ENCODE data around the gene LLPH.

The LLPH gene

DNA sequence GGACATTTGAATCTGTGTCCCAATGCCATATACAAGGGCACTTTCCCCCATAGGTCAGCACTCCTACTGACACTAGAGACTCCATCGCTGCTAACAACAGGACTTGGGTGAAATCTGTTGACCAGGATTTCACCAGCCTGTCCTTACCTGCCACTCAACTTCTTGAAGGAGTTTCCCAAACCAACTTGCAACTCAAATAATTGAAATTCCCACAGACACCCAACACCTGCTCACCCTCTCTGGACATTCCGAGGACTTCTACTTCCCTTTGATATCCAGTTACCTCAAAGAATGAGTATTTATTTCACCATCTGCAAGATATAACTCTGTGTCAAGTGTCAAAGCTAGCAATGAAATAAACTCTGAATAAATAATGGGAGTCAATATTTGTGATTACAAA is 44.6 kb downstream of the LLPH start:
- DNase-seq = no peak

DNA sequence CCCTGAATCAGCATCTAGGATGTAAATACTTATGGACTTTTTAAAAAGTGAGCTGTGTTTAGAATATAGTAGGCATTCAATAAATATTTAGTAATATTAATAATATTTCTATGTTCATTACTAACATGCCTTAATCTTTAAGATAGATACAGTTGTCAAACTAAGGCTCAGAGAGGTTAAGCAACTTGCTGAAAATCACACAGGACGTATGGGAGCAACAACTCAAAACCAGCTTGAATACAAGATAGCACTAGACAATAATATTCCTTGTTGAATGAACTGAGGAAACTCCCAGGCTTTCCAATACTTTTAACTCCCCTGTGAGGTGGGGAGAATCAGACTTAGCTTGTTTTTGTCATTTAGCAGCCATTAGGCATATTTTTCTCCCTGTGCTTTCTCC is 45.3 kb downstream of the LLPH start:
- DNase-seq = no peak

DNA sequence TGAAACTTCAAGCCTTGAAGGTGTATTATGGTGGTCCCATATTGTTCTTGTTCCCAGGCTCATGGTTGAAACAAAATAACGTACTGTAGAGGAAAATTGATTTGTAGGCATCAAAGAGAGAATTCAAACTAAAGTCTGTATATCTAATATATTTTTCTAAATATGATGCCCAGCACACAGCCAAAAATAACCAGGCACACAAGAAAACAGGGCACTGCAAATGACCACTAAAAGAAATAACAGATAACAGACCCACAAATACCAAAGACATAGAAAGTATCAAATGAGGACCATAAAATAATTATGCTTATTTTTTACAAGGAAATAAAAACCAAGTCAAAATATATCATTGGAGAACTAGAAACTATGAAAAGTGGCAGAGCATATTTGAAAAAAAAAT is 46.8 kb downstream of the LLPH start:
- no peak for DNase-seq

DNA sequence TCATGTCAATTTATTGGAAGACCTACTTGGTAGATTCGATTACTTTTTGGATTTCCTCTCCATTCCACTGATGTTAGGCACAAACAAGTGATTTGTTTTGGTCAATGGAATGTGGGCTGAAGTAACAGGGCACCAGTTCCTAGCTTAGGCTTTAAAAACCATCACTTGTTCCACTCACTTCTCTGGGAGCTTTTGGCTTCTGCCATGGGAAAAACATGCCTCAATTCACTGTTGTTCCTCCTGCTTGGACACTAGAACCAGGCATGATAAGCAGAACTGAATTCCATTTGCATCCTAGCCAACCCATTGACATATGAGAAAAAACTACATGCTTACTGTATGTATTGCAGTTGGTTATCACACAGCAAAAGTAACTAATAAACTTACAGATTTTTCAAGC is 47.8 kb downstream of the LLPH start:
- DNase-seq = no peak

DNA sequence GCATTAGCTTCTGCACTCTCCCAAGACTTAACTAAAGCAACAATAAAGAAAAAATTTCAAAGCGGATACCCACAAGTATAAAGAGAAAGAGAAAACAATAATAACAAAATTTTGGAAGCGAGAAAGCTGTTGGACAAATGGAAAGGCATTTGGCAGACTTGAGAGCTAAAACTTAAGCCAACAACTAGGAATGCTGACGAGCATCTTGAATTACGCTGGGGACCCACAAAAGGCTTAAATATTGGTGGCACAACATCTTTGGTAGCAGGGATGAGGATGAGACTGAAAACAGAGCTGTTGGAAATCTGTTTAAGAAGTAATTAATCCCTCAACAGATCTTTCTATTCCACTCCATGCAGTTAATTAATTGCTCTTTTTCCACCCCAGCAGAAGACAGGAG is 49.8 kb downstream of the LLPH start:
- no peak for DNase-seq

DNA sequence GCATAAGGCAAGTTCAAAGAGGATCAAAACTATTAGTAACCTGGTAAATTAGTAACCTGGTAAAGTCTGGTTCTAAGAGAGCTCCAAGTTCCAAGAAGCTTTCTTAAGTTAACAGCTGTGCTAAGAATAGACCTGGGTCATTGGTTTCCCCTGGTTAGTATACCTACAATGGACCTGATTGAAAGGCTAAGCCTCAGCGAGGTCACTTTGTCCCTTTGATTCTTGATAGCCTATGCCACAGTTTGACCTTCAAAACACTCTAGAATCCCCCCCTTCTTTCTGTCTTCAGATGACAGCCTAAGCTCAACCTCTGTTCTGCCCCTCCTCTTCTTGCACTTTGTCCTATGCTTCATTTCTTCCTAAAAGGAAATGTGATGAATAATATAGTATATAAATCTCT is 53.0 kb downstream of the LLPH start:
- DNase-seq = no peak

DNA sequence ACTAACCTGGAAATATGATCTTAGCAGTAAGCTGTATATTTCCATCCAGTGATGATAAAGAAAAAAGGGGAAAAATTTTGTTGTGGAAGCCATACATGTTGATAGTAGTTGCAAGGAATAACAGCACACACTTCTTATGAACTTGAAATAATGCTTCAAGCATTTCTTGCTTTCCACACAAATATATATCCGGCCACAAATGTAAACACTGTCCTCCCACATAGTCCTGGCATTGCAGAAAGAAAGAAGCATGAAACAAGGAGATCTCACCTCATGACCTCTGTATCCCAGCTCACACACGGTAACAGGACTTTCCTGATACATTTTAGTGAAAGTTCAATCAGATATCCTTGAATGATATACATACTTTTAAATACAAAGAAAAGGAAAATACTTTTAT is 56.0 kb downstream of the LLPH start:
- no peak for DNase-seq

DNA sequence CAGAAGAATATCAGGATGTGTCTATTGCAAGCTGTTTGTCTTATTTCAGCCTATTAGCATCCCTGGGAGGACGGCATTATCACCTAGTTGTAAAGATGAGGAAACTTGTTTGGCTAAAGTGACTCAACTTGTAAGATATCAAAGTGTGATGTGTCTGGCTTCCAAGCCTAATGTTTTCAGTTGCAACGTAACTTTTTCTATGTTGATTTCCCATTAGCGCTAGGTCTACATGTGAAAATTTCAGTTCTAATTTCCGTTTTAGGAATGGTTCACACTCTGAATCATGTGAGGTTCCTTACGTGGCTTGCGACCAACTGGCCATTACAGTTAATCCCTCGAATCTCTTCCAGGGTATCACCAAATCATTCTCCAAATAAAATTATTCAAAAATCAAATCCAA is 58.0 kb downstream of the LLPH start:
- DNase-seq = no peak

DNA sequence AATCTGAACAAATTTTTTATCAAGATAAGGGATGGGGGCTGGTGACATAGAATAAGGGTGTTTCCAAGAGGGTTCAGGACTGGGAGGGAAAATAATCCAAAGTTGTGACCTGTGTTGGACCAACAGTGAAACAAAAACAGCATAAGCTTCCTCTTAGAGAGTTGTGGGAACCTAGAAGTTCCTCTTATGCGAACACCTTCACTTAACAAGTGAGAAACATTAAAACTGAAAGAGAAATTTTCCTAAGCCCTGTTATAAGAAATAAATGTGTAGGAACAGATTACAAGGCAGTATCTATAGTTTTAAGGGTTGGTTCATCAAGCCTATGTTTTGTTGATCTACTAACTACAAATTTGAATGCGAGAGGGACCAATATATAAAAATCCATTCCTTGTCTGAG is 58.4 kb downstream of the LLPH start:
- DNase-seq = no peak

DNA sequence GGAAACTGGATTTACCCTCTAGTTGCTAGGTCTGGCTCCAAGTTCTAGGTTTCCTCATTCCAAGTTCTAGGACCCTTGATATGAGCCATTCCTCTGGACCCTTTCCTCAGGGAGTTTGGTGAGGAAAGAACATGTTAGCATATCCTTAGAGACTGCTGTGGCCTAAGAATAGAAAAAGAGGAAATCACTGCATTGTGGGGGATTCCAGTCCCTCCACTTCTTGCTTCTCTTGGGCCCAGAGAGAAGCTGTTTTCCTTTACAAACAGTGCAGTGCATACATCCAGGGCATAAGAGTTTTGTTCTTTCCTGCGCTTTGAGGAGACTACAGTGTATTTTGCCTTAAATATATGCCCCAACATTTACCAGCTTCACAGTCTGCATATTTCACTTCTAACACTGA is 59.0 kb downstream of the LLPH start:
- no peak for DNase-seq

DNA sequence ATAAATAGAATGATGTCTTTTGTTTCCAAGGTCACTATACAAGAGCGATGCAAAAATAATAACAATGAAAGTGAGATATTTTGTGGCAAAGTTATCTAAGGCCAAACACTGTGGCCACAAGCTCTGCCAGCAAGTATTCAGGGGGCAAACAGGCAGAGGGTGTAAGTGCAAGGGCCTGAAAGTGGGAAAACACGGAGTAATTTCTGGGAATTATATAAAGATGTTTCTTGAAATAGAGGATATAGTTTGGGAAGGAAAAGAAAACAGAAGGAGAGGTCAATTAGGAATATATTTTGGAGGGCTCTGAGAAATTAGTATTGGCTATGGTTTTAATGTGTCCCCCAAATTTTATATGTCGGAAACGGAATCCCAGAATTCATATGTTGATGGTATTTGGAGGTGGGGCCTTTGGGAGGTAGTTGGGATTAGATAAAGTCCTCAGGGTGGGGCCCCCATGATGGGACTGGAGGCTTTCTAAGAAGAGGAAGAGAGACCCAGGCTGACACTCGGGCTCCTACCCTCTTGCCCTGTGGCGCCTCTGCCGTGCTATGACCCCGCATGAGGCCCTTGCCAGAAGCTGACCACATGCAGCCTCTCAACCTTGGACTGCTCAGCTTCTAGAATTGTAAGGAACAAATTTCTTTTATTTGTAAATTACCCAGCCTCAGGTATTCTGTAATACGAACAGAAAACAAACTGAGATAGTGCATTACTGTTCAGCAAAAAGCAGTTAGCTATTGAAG is 60.0 kb downstream of the LLPH start:
- no peak for DNase-seq

DNA sequence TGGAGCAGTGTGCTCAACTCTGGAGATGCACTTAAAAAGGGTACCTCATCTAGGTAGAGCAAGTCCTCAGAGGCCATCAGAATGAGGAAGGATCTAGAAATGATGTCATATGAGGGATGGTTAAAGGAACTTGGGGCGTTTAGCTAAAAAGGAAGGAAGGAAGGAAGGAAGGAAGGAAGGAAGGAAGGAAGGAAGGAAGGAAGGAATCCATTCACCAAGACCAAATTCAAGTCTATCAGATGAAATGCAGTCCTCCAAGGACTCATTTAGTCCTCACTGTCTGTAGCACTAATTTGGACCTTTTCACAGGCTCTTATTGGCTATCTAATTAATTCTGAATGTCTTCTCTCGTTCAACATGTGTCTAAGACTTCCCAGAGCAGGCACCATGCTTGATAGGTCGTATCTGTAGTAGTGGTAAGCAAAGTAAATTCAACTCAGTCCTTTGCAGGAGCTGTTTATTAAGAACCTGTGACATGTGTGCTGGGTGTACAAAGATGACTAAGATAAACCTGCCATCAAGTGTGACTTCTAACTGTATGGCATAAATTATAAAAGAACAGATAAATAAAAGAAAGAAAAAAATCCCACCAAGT is 63.5 kb downstream of the LLPH start:
- no peak for DNase-seq
